Neuron (in vitro differentiated cells): ENCODE measurements around the gene RAP1GAP.

Experiments
- H2AFZ ChIP-seq: one replicate; pipeline ENCODE4 v1.6.1; 2013; ENCODE audit warnings: low read depth, mild to moderate bottlenecking, inconsistent platforms, low read length, moderate library complexity
- H3K27me3 ChIP-seq: one replicate; pipeline ENCODE4 v1.6.1; 2013; ENCODE audit warnings: low read length; ENCODE audit not compliant: insufficient read depth
- H3K36me3 ChIP-seq: one replicate; pipeline ENCODE4 v1.6.1; 2013; ENCODE audit warnings: low read length; ENCODE audit not compliant: insufficient read depth
- H3K4me1 ChIP-seq: one replicate; pipeline ENCODE4 v1.6.1; 2013; ENCODE audit warnings: low read length; ENCODE audit not compliant: insufficient read depth
- H3K4me3 ChIP-seq: 2 replicates; pipeline ENCODE4 v1.5.1; 2013; ENCODE audit warnings: mild to moderate bottlenecking, low read length, moderate library complexity
- H3K9me3 ChIP-seq: one replicate; pipeline ENCODE4 v1.6.1; 2013; ENCODE audit warnings: low read length

RAP1GAP gene

GRCh38 chr1:21596174-21596573, 73.0 kb downstream of the RAP1GAP start:
- Histone ChIP-seq H3K4me3 (no peak overlapping the region), H3K4me1 (peaks cover 5% of the 10 kb centered on the region)

GRCh38 chr1:21594935-21595897, 73.9 kb downstream of the RAP1GAP start:
- no peaks in the 10 kb centered on the region for H3K9me3 ChIP-seq
- no peaks in the 10 kb centered on the region for H3K36me3 ChIP-seq
- peaks cover 5% of the 10 kb centered on the region for H3K4me1 ChIP-seq
- H2AFZ ChIP-seq = no peak overlapping the region
- no peak overlapping the region for H3K4me3 ChIP-seq
- peaks cover 24% of the 10 kb centered on the region for H3K27me3 ChIP-seq

More at GRCh38 chr1:21596174-21596573, 73.0 kb downstream of the RAP1GAP start:
- Histone ChIP-seq H3K9me3 (no peaks in the 10 kb centered on the region), H3K36me3 (no peaks in the 10 kb centered on the region), H3K27me3 (peaks cover 24% of the 10 kb centered on the region), H2AFZ (no peak overlapping the region)

GRCh38 chr1:21594501-21594900, 74.7 kb downstream of the RAP1GAP start:
- Histone ChIP-seq H3K4me1 (peaks cover 5% of the 10 kb centered on the region), H2AFZ (no peak overlapping the region), H3K36me3 (no peaks in the 10 kb centered on the region), H3K27me3 (peaks cover 28% of the 10 kb centered on the region), H3K4me3 (no peak overlapping the region), H3K9me3 (no peaks in the 10 kb centered on the region)

- H3K36me3 ChIP-seq = no peaks in the 10 kb centered on the region
- H2AFZ ChIP-seq = no peak overlapping the region
- H3K4me1 ChIP-seq = peaks cover 5% of the 10 kb centered on the region
- H3K27me3 ChIP-seq = peaks cover 28% of the 10 kb centered on the region
- no peaks in the 10 kb centered on the region for H3K9me3 ChIP-seq
- no peak overlapping the region for H3K4me3 ChIP-seq
These were observed 75.9 kb downstream of the RAP1GAP start for GRCh38 chr1:21593231-21593630.

- Histone ChIP-seq H3K4me1 (peaks cover 2% of the 10 kb centered on the region), H3K27me3 (peaks cover 38% of the 10 kb centered on the region), H3K9me3 (no peaks in the 10 kb centered on the region), H3K4me3 (no peak overlapping the region), H2AFZ (no peak overlapping the region), H3K36me3 (no peaks in the 10 kb centered on the region)
These were observed 76.9 kb downstream of the RAP1GAP start for GRCh38 chr1:21592086-21592865.

GRCh38 chr1:21590934-21591333, 78.2 kb downstream of the RAP1GAP start:
- peaks cover 46% of the 10 kb centered on the region for H3K27me3 ChIP-seq
- no peaks in the 10 kb centered on the region for H3K9me3 ChIP-seq
- H2AFZ ChIP-seq = no peak overlapping the region

GRCh38 chr1:21590126-21590880, 78.9 kb downstream of the RAP1GAP start:
- Histone ChIP-seq H3K4me3 (no peak overlapping the region), H3K36me3 (no peaks in the 10 kb centered on the region), H3K27me3 (peaks cover 46% of the 10 kb centered on the region), H2AFZ (no peak overlapping the region), H3K9me3 (no peaks in the 10 kb centered on the region), H3K4me1 (peaks cover 10% of the 10 kb centered on the region)

More at GRCh38 chr1:21590934-21591333, 78.2 kb downstream of the RAP1GAP start:
- Histone ChIP-seq H3K4me1 (peaks cover 10% of the 10 kb centered on the region), H3K4me3 (no peak overlapping the region), H3K36me3 (no peaks in the 10 kb centered on the region)

- no peaks in the 10 kb centered on the region for H3K36me3 ChIP-seq
- H3K4me3 ChIP-seq = no peak overlapping the region
- no peak overlapping the region for H2AFZ ChIP-seq
- no peaks in the 10 kb centered on the region for H3K9me3 ChIP-seq
- peaks cover 43% of the 10 kb centered on the region for H3K27me3 ChIP-seq
- peaks cover 10% of the 10 kb centered on the region for H3K4me1 ChIP-seq
These were observed 79.5 kb downstream of the RAP1GAP start for GRCh38 chr1:21589618-21590017.

- no peak overlapping the region for H2AFZ ChIP-seq
- H3K27me3 ChIP-seq = peaks cover 28% of the 10 kb centered on the region
- no peaks in the 10 kb centered on the region for H3K9me3 ChIP-seq
- H3K4me1 ChIP-seq = peaks cover 10% of the 10 kb centered on the region
- H3K36me3 ChIP-seq = no peaks in the 10 kb centered on the region
- H3K4me3 ChIP-seq = no peak overlapping the region
These were observed 81.6 kb downstream of the RAP1GAP start for GRCh38 chr1:21587602-21587953.

GRCh38 chr1:21586846-21587601, 82.1 kb downstream of the RAP1GAP start:
- Histone ChIP-seq H3K9me3 (no peaks in the 10 kb centered on the region), H3K36me3 (no peaks in the 10 kb centered on the region), H2AFZ (no peak overlapping the region), H3K4me1 (peaks cover 10% of the 10 kb centered on the region), H3K27me3 (peaks cover 24% of the 10 kb centered on the region), H3K4me3 (no peak overlapping the region)

- Histone ChIP-seq H3K36me3 (no peaks in the 10 kb centered on the region), H3K9me3 (no peaks in the 10 kb centered on the region), H3K4me1 (peaks cover 10% of the 10 kb centered on the region), H3K27me3 (peaks cover 21% of the 10 kb centered on the region), H2AFZ (no peak overlapping the region), H3K4me3 (no peak overlapping the region)
These were observed 82.9 kb downstream of the RAP1GAP start for GRCh38 chr1:21586222-21586621.

GRCh38 chr1:21585037-21585436, 84.1 kb downstream of the RAP1GAP start:
- Histone ChIP-seq H3K4me1 (peaks cover 10% of the 10 kb centered on the region), H3K9me3 (no peaks in the 10 kb centered on the region), H3K4me3 (no peak overlapping the region), H3K36me3 (no peaks in the 10 kb centered on the region), H3K27me3 (peaks cover 21% of the 10 kb centered on the region), H2AFZ (no peak overlapping the region)
